OCI-LY3 (cell line): ENCODE results near the gene CLSTN2.

Experiments
- H2AFZ ChIP-seq: fragments of 200-600, 300-600 bp; shearing (Covaris generic); 2 replicates; pipeline ENCODE4 v1.6.0; 2014; ENCODE audit warnings: antibody characterized with exemption, low read depth, low read length
- H3K27ac ChIP-seq: fragments of 200-600, 300-600 bp; sonication (generic); 2 replicates; pipeline ENCODE4 v1.5.1; 2014; ENCODE audit warnings: mild to moderate bottlenecking, low read length, moderate library complexity, mixed read lengths
- H3K27me3 ChIP-seq: fragments of 200-600, 300-600 bp; sonication (generic); 2 replicates; pipeline ENCODE4 v1.6.1; 2014; ENCODE audit warnings: low read depth, low read length, mixed read lengths
- H3K36me3 ChIP-seq: fragments of 200-600, 300-600 bp; sonication (generic); replicated peaks from 2 replicates; pipeline ENCODE3; 2014; ENCODE audit warnings: low read depth, low read length, mixed read lengths
- H3K4me1 ChIP-seq: fragments of 300-600, 200-600 bp; sonication (generic); 2 replicates; pipeline ENCODE4 v1.6.1; 2014; ENCODE audit warnings: low read length, mixed read lengths
- H3K4me2 ChIP-seq: fragments of 200-600, 300-600 bp; sonication (generic); 2 replicates; pipeline ENCODE4 v1.6.1; 2014; ENCODE audit warnings: low read length, mixed read lengths
- H3K4me3 ChIP-seq: fragments of 300-600, 200-600 bp; sonication (generic); 2 replicates; pipeline ENCODE4 v1.5.1; 2014; ENCODE audit warnings: antibody characterized with exemption, mild to moderate bottlenecking, low read length, moderate library complexity
- H3K79me2 ChIP-seq: fragments of 300-600, 200-600 bp; shearing (Covaris generic); 2 replicates; pipeline ENCODE4 v1.6.1; 2014; ENCODE audit warnings: mild to moderate bottlenecking, low read length, mixed read lengths
- H3K9ac ChIP-seq: fragments of 300-600, 200-600 bp; shearing (Covaris generic); 2 replicates; pipeline ENCODE4 v1.6.0; 2014; ENCODE audit warnings: mild to moderate bottlenecking, low read length, moderate library complexity
- H3K9me3 ChIP-seq: fragments of 200-600, 300-600 bp; shearing (Covaris generic); 2 replicates; pipeline ENCODE4 v1.6.1; 2014; ENCODE audit warnings: low read length, mixed read lengths; ENCODE audit not compliant: insufficient read depth
- H4K20me1 ChIP-seq: fragments of 200-600, 300-600 bp; sonication (generic); 2 replicates; pipeline ENCODE4 v1.6.1; 2016; ENCODE audit warnings: low read length, mixed read lengths; ENCODE audit not compliant: insufficient read depth
- CTCF ChIP-seq: fragments of 200-600, 300-600 bp; sonication (generic); IDR thresholded peaks from 2 replicates; pipeline ENCODE4 v1.5.1; 2014; ENCODE audit warnings: antibody characterized with exemption, low read length, low read depth
- EZH2phosphoT487 ChIP-seq: fragments of 200-600 bp; shearing (Covaris generic); IDR thresholded peaks from 2 replicates; pipeline ENCODE4 v1.6.1; 2018; ENCODE audit warnings: antibody characterized with exemption, mixed run types, low read depth

Gene CLSTN2

DNA sequence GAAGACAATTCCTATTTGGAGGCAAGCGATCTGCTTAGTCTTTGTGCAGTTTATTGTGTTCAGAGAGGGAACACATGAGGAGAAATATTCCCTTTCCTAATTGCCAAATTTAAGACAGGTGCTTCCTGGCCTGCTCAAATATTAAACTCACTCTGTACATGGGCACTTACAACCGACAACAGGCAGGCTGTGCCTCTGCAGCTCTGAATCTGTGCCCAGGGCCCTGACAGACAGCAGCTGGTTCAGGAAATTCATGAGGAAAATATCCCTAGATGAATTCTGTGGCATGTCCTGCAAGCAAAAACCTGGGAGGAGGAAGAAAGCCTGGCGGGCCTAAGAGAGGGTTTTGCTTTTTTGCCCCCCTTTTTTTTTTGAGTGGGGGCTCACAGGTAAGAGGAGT, 573.6 kb downstream of the CLSTN2 start:
- H3K4me3 ChIP-seq = no peak overlapping the region
- H3K27me3 ChIP-seq = 0 out of 2 replicates have a peak, but pooled peaks cover 2% of the 10 kb centered on the region
- H3K9me3 ChIP-seq = no peaks in the 10 kb centered on the region
- no peaks in the 10 kb centered on the region for H4K20me1 ChIP-seq
- TF ChIP-seq EZH2phosphoT487 (no peak), CTCF (no peak)
- peaks cover 6% of the 10 kb centered on the region; the same call in 1 of the 2 replicates for H3K4me1 ChIP-seq
- H3K4me2 ChIP-seq = no peak overlapping the region
- no peaks in the 10 kb centered on the region for H3K36me3 ChIP-seq
- H2AFZ ChIP-seq = no peak overlapping the region
- no peak overlapping the region for H3K9ac ChIP-seq
- no peaks in the 10 kb centered on the region for H3K79me2 ChIP-seq
- H3K27ac ChIP-seq = no peak overlapping the region

DNA sequence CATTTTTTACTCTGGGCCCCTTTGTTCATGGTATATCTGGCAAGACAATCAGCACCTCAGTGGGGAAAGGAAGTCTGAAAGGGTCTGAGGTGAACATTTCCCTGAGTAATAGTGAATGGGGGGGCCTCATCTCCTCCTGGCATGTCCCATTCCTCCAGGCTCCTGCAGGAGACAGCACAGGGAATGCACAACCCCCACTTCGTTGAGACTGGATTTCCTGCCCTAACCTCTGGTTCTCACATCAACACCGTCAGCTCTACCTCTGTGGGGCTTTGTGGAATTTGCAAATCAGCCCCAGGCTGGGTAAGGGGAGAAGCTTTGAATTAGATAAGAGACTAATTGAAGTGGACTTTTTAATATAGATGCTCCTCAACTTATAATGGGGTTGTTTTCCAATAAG, 574.5 kb downstream of the CLSTN2 start:
- H3K27ac ChIP-seq = no peak overlapping the region
- H3K9me3 ChIP-seq = no peaks in the 10 kb centered on the region
- H3K9ac ChIP-seq = no peak overlapping the region
- no peak overlapping the region for H3K4me3 ChIP-seq
- no peaks in the 10 kb centered on the region for H4K20me1 ChIP-seq
- no peak overlapping the region for H3K4me2 ChIP-seq
- H3K36me3 ChIP-seq = no peaks in the 10 kb centered on the region
- no peaks in the 10 kb centered on the region for H3K79me2 ChIP-seq
- H2AFZ ChIP-seq = no peak overlapping the region
- H3K4me1 ChIP-seq = peaks cover 6% of the 10 kb centered on the region; the same call in 1 of the 2 replicates
- TF ChIP-seq CTCF (no peak), EZH2phosphoT487 (no peak)
- 0 out of 2 replicates have a peak, but pooled peaks cover 2% of the 10 kb centered on the region for H3K27me3 ChIP-seq

GRCh38 chr3:140510303-140510861, 575.4 kb downstream of the CLSTN2 start:
- Histone ChIP-seq H3K4me3 (no peak overlapping the region), H3K4me1 (peaks cover under 1% of the 10 kb centered on the region; the same call in 1 of the 2 replicates), H3K27me3 (0 out of 2 replicates have a peak, but pooled peaks cover 2% of the 10 kb centered on the region), H3K9me3 (no peaks in the 10 kb centered on the region), H3K4me2 (no peak overlapping the region), H3K9ac (no peak overlapping the region), H2AFZ (no peak overlapping the region), H3K27ac (no peak overlapping the region), H4K20me1 (no peaks in the 10 kb centered on the region), H3K79me2 (no peaks in the 10 kb centered on the region), H3K36me3 (no peaks in the 10 kb centered on the region)
- TF ChIP-seq CTCF = no peak
- no peak for TF ChIP-seq EZH2phosphoT487

GRCh38 chr3:140521751-140522445, 586.9 kb downstream of the CLSTN2 start:
- H2AFZ ChIP-seq = no peak overlapping the region

More at GRCh38 chr3:140521751-140522445, 586.9 kb downstream of the CLSTN2 start:
- Histone ChIP-seq H3K27ac (no peak overlapping the region), H3K79me2 (no peaks in the 10 kb centered on the region), H3K9ac (no peak overlapping the region), H3K9me3 (0 out of 2 replicates have a peak, but pooled peaks cover 5% of the 10 kb centered on the region), H3K4me2 (no peak overlapping the region), H4K20me1 (no peaks in the 10 kb centered on the region), H3K27me3 (peaks cover 10% of the 10 kb centered on the region), H3K4me3 (no peak overlapping the region), H3K4me1 (no peaks in the 10 kb centered on the region), H3K36me3 (no peaks in the 10 kb centered on the region)
- no peak for TF ChIP-seq CTCF
- TF ChIP-seq EZH2phosphoT487 = no peak
